Activated T-cell treated with anti-CD3 and anti-CD28 coated beads, Interleukin-2, amount 50 U/mL, for 48 hours (primary cell): ENCODE measurements around the gene PRSS12.
"Not testable (repeated sequence)": the region's sequence is repeated elsewhere in the genome, so short reads cannot be mapped to it uniquely, and the experiment has no call there.

Source experiments
- DNase-seq, 2 experiments: peaks; one replicate each; pipeline ENCODE4 v3.0.0-alpha.2; 2020

PRSS12 gene, protein sequence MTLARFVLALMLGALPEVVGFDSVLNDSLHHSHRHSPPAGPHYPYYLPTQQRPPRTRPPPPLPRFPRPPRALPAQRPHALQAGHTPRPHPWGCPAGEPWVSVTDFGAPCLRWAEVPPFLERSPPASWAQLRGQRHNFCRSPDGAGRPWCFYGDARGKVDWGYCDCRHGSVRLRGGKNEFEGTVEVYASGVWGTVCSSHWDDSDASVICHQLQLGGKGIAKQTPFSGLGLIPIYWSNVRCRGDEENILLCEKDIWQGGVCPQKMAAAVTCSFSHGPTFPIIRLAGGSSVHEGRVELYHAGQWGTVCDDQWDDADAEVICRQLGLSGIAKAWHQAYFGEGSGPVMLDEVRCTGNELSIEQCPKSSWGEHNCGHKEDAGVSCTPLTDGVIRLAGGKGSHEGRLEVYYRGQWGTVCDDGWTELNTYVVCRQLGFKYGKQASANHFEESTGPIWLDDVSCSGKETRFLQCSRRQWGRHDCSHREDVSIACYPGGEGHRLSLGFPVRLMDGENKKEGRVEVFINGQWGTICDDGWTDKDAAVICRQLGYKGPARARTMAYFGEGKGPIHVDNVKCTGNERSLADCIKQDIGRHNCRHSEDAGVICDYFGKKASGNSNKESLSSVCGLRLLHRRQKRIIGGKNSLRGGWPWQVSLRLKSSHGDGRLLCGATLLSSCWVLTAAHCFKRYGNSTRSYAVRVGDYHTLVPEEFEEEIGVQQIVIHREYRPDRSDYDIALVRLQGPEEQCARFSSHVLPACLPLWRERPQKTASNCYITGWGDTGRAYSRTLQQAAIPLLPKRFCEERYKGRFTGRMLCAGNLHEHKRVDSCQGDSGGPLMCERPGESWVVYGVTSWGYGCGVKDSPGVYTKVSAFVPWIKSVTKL

DNA sequence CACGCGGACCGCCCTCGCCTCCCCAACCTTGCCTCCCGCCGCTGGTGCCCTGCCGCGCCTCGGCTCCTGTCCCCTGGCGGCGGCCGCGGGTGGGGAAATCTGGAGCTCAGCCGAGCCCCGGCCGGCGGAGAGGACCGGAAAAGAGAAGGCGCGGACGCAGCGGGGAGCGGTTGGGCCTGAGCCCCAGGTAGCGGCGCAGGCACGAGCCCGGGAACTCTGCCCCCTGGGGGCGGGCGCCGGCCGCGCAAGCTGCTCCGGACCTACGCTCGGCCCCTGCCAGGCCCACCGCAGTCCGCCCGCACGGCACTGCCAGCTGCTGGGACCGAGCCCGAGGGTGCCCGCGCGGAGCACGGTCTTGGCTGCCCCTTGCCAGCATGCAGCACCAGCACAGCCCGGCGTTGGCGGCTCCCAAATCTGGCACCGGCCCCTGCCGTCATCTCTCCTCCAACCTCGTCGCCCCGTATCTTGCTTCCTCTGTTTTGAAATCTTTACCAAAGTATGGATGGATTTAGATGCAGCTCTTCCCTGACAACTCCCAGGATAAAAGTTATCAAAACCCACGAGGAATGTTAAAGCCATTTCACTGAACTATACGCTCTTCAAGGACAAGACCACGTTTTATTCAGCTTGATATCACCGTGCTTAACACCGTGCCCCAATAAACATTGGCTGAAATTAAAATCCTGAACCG lies at the start of gene PRSS12:
Gene PRSS12, minus strand, starts transcription at position 161 of the 691 bp plus-strand sequence. CDS start 283 bp downstream, outside the sequence.
- DNase-seq: peak; percentile 73 to 82

DNA sequence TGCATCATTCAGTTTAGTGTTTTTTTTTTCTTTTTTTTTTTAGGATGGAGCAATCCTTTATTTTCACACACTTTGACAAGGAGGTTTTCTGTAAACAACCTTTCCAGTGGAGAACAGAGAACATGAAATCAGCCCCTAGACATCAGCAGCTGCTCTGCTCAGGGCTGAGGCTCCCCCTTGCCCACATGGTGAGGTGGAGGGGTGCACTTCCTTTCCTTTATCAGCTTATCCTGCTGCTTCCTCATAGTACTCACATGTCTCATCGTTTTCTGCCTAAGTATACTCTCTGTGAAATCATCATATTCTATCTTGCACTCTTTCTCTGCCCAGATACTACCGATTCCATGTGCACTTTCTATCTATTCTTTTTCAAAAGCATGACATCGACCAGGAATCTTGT lies 47.6 kb upstream of the PRSS12 start:
- DNase-seq: no peak

DNA sequence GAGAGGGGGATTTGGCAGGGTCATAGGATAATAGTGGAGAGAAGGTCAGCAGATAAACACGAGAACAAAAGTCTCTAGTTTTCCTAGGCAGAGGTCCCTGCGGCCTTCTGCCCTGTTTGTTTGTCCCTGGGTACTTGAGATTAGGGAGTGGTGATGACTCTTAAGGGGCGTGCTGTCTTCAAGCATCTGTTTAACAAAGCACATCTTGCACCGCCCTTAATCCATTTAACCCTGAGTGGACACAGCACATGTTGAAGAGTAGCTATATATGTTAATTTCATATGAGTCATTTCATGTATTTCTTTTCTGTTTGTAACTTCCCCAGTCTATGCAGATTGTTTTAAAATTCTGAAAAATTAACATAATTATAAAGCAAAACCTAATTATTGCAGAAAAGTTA lies 47.1 kb upstream of the PRSS12 start:
- DNase-seq: not testable (repeated sequence)

DNA sequence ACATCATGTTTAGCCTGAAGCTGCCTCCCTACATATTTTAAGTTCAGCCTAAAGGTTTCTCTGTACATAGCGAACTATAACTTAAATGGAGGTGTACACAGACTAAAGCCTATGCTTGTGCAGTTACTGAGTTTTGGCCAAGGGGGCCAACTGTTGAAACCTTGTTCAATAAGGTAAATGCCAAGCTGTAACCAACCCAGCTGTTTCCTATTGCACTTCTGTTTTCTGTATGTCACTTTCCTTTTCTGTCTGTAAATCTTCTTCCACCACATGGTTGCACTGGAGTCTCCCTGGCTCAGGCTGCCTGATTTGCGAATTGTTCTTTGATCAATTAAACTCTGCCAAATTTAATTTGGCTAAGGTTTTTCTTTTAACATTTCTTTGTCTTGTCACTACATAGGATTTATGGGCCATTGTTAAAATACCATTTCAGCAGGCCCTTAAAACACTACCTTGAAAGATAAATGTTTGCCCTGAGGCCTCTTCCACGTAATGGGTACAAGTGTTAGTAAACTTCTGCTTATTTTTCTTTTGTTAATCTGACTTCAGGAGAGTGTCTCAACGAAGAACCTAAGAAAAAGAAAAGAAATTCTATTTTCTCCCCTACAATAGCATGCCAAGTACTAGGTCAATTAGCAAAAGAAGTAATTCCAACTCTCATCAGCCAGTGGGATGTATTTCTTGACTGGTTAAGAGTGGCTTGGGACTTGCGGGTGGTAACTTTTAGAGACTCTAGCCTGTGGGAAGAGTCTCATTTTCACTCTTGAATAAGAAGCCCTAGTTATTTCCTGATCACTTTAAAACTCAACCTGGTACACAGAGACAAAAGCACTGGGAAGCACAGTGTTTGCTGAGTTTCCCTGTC lies 45.7 kb upstream of the PRSS12 start:
- DNase-seq: no peak

DNA sequence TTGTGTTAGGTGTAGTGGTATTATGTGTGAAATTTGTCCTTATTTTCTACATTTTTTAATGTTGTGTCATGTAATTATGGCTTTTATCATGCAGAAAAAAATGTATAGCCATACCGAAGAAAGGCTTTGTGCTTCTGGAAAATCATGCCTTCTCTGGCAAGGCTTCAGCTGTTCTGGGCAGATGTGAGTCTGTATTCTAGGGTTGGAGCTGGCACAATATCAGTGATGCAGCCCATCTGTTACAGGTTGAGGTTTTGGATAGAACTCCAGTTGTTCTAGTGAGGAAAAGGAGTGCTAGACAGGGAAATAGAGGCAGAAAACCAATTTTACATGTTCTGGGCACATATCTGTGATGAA lies 44.8 kb upstream of the PRSS12 start:
- no peak for DNase-seq

DNA sequence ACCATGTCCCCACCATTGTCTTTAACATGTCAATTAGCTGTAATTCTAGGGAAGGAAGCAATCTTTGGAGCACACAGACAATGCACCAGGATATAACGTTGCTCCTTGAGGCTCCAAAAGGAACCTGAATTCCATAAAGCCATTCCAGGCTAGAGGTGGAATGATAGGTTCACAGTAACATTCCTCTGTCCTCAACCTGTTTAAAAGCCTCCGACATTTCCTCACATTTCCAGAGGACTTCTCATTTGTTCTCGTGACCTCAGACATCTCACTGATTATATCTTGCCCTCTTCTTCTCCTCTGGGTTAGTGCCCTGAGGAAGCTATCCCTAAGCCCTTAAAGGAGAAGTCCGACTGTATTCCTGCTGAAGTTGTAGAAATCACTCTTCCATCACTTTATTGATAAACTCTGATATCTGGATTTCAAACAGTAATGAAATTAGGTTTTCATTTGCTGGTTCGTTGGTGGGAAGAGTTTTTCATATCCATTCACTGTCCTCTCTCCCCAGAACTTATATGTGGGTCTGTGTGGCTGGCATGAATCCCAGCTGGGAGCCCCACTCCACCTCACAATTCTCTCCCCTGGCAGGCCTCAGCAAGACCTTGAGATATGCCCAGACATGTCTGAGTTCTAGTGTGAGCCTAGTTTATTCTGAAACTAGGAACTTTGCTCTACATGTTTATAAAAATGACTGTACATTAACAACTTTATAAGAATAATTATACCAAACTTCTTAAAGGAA lies 44.2 kb upstream of the PRSS12 start:
- no peak for DNase-seq

DNA sequence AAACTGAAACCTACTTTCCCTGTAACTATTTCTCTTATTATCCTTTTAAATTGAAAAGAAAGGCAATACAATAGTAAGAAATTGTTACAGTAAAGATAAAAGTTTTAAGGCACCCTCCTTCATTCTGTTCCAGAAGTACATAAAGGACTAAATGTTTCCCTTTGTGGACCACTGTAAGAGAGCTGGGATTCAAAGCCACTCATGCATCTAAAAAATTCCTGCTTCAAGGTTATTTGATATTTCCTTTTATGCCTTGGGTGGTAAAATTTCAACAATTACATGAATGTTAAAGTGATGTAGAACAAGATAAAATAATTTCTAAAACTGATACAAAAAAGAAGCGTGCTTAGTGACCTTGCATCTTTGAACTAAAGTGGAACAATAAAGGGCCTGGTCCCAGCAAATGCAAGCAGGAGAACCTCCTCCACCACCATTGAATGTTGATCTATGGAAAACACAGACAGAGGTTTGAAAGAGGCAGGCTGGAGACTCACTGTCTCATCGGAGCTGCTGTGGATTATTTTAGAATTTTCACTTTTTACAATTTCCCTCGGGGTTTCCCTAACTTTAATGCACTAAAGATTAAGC lies 42.3 kb upstream of the PRSS12 start:
- no peak for DNase-seq

DNA sequence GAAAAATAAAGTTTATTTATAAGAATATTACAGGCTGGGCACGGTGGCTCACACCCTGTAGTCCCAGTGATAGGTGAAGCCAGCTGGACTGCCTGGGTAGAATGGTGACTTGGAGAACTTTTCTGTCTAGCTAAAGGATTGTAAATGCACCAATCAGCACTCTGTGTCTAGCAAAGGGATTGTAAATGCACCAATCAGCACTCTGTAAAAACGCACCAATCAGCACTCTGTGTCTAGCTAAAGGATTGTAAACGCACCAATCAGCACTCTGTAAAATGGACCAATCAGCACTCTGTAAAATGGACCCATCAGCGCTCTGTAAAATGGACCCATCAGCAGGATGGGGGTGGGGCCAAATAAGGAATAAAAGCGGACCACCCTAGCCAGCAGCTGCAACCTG lies 39.7 kb upstream of the PRSS12 start:
- DNase-seq: not testable (repeated sequence)

DNA sequence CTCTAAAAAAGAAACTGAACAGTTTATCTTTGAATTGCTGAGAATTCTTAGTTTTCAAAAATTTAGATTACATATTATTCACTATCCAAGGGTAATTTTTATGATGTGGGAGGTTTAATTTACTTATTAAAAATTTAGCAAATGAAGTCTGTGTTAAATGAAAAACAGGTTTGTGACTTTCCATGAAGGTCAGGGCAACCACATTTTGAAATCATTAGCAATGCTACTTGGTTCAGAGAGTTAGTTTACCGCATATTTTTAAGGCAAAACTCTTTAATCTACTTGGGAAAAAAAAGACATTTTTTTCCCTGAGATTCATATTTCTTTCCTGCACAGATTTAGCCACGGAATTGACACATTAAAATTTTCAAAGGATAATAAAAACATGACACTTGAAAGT lies 37.3 kb upstream of the PRSS12 start:
- DNase-seq: no peak

DNA sequence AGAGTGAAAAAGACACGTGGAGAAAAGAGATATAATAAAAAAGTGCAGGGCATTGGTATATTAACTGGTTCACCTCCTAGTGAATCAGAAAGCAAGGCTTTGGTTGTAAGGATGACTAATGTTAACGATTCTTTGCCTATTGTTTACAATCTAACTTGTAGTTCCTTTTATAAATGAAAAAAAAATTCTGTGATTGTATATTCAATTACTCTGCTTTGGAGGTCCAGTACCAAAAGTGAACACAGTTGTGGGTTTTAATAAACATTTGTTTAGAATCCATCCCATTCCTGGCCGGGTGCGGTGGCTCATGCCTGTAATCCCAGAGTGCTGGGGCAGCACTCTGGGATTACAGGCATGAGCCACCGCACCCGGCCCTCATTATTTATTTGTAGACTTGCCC lies 36.9 kb upstream of the PRSS12 start:
- no peak for DNase-seq

DNA sequence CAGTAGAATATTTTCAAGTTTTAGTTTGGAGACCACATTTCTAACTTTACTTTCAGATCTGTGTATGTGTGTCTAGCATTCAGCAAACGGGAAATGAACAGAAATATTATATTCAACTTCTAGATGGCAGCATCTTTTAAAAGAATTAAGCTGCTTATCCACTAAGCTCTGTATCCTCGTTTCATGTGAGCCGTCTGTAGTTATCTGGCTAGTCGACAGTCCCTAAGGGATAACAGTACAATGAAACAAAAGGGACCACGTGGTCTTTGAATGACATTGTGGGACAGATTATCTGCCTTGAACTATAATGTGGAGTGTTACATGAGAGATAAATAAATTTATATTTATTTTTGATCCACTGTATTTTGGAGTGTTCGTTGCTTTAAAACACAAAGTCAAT lies 35.8 kb upstream of the PRSS12 start:
- DNase-seq: no peak

DNA sequence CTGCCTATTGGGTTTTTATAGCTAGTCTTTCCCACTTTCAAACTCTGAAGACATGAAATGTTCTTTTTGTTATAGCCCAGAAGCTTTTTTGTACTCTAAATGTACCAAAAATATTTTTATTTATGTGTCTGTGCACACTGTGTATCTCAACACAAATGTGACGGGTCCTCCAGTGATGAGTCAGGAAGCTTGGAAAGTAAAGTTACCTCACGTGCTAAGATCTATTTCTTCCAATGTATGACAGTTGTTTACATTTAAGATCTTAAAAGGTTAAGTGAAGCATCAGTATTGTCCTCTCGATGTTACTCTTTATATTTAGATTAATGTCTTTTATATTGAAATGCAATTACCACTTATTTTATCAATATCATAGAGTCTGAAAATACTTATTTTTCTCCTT lies 29.1 kb upstream of the PRSS12 start:
- DNase-seq: no peak

DNA sequence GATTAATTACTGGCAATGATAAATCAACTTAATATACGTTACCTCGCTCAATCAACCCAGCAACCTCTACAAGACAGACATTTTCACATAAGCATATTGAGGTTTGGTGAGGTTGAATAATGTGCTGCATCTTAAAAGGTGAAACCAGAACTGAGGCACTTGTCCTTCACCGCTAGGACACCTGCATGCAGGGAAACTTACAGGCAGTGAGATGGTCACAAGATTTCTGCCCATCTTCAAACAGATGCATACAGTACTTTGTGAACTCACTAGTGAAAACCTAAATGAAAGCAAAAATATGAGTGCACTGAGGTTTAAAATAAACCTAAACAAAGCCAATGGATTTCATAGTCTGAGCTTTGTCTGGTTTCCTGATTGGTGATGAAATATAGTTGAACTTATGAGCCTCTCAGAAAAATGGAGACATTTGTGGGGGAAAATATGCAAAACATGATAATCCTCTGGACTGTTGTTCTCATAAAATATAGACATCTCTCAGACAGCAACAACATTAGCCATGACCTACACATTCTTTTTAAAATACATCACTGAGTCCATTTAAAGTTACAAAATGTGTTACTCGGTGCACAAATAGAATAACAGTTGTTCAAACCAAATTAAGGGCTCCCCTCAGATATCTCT lies 20.9 kb upstream of the PRSS12 start:
- no peak for DNase-seq

DNA sequence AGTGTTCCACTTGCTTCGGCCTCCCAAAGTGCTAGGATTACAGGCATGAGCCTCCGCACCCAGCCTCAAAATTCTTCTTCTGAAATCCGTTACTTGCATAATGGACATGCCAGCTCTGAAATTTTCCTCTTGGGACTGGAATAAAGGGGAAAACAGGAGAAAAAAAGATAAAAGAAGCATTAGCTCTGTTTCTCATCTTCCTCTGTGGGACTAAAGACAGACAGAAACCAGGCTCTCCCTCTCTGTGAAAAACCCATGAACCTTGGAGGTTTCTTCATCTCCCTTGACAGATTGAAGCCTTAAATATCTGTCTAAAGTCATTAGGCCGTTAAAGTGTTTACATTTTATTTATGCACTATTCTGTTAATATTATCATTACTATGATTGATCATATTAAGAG lies 19.4 kb upstream of the PRSS12 start:
- no peak for DNase-seq

DNA sequence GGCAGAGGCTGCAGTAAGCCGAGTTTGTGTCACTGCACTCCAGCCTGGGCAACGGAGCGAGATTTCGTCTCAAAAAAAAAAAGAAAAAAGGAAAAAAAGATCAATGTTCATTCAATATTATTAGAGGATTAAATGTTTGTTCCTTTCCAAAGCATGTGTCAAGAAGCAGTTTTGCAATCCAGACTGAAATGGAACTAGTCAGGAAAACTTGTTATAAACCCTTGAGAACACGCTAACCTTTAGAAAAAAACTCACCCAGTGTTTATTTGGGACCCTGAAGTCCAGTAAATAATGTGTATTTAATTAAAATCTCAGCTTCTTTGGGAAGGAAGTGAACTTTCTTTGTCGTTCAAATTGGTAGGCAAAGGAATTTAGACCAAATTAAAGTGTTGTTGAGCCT lies 16.4 kb upstream of the PRSS12 start:
- DNase-seq: no peak

DNA sequence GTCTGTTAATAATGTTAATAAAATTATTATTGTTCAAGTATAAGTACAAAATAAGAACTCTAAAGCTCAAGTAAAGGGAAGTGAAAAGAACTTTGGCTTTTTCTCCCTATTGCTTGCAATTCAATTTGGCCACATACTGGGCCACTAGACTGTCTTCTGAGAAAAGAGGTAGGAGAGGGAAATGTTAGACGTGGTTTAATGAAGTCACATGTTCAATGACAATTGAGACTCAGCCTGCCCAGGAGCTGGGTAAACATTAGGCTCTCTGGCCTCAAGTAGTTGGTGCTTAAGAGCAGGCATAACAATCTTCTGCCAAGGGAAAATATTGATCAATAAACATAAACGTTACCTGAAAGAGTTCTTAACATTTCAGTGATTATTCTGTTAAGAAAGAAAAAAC lies 15.1 kb upstream of the PRSS12 start:
- no peak for DNase-seq

DNA sequence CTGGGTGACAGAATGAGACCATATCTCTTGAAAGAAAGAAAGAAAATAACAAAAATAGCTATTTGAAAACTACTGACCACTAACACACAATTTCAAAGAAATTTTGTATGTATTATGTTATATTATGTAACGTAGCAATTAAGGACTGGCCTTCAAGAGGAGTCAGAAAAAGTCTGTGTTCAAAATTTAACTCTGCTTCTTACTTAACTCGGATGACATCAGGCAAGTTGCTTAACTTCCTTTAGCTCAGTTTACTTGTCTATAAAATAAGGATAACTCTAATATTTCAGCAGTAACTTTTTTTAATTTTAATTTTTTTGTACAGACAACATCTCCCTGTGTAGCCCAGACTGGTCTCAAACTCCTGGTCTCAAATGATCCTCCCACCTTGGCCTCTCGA lies 14.6 kb upstream of the PRSS12 start:
- no peak for DNase-seq

DNA sequence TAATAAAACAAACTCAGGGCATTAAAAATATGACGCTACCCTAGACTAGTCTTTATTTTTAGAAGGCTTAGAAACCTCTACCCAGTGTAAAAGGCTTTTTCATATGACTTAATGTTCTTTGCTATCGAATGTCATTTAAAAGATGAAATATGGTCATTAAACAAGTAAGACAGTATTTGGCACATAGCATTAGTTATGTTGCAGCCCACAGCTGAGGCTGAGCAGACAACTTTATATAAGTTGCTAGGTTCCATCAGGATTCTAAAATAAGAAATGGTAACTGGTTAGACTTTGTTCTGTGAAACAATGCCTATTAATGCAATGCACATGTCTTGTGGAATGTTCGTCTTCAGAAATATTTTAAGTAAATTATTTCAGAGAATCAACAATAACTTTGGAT lies 10.4 kb upstream of the PRSS12 start:
- DNase-seq: no peak

DNA sequence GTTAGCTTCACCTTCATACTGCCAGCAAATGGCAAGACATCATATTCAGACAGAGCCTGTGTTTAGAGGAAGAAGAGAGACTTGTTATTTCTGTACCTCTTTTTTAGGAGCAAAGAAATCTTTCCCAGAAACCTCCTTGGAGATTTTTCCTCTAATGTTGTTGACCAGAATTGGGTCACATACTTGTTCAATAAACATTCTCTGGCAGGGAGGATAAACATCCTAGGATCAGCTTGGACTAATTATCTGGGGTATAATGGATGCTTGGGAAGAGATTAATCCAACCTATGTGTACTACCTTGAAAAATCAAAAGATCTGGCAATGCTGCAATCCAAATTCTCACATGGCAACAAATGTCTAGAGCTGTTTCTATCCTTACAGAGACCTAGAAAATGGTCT lies 8.4 kb upstream of the PRSS12 start:
- no peak for DNase-seq

DNA sequence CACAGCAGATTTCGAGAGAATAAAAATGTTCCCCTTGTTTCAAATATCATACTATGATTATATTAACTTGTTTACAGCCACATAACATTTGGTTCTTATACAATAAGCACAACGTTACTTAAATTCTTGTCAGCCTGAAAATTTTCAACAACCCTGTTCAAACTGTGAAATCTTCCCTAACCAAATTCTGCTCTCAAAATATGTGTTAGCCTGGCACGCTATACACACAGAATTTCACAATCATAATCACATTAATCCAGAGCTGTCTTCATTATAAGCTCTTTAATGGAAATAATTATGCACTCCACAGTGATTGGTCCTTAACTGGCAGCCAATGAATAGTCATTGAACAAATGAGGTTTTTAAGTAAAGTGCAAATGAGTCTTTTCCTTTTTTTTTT lies 7.3 kb upstream of the PRSS12 start:
- no peak for DNase-seq

DNA sequence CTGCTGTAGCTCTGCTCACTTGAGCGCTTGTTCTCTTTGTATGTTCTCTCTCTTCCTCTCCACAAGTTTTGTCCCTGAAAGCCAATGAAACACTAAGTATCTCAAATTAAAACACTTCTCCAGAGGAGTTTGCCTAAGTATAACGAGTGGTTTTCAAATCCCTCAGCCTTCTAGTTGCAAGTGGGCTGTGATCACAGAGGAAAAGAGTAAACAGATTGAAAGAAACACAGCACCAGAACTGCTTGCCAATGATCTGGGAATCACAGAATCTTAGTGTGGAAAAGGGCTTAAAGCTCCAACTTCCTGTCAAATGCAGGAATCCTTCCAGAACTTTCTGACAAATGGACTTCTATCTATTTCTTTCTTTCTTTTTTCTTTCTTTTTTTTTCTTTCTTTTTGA lies 4.8 kb upstream of the PRSS12 start:
- DNase-seq: no peak
